Neural cell (in vitro differentiated cells): Measurements from ENCODE around the gene UBASH3B. TPM values are rescaled to one million over a fixed set of nuclear protein-coding genes. Genes with fewer than 3 reads are reported as not detected.

Experiments used
- H2AFZ ChIP-seq: fragments of 200-600, 300-800 bp; sonication (generic), shearing (Covaris generic); 2 replicates; pipeline ENCODE4 v1.6.0; 2014; ENCODE audit warnings: low read depth, mild to moderate bottlenecking, antibody characterized with exemption, low read length, moderate library complexity
- H3F3A ChIP-seq: fragments of 200-600 bp; shearing (Covaris generic); 2 replicates; pipeline ENCODE4 v1.6.1; 2016; ENCODE audit warnings: mild to moderate bottlenecking, moderate library complexity, mixed read lengths, antibody characterized with exemption, low read length; ENCODE audit not compliant: insufficient read depth, poor library complexity, severe bottlenecking
- H3K27ac ChIP-seq: fragments of 200-600, 300-800 bp; sonication (generic), shearing (Covaris generic); 2 replicates; pipeline ENCODE4 v1.5.1; 2014; ENCODE audit warnings: mild to moderate bottlenecking, low read length, moderate library complexity
- H3K27me3 ChIP-seq: fragments of 300-800, 200-600 bp; sonication (generic), shearing (Covaris generic); 2 replicates; pipeline ENCODE4 v1.6.0; 2014; ENCODE audit warnings: mild to moderate bottlenecking, low read depth, low read length, moderate library complexity; ENCODE audit not compliant: insufficient read depth
- H3K36me3 ChIP-seq: fragments of 300-800, 200-600 bp; sonication (generic), shearing (Covaris generic); 2 replicates; pipeline ENCODE4 v1.5.1; 2014; ENCODE audit warnings: mild to moderate bottlenecking, antibody characterized with exemption, low read length, moderate library complexity; ENCODE audit not compliant: insufficient read depth
- H3K4me2 ChIP-seq: fragments of 300-800, 200-600 bp; sonication (generic), shearing (Covaris generic); 2 replicates; pipeline ENCODE4 v1.6.0; 2014; ENCODE audit warnings: mild to moderate bottlenecking, low read length
- H3K4me3 ChIP-seq: fragments of 300-800, 200-600 bp; sonication (generic), shearing (Covaris generic); 2 replicates; pipeline ENCODE4 v1.5.1; 2014; ENCODE audit warnings: mild to moderate bottlenecking, low read length, moderate library complexity
- H3K79me2 ChIP-seq: fragments of 200-600 bp; shearing (Covaris generic); replicated peaks from 2 replicates; pipeline ENCODE4 v1.6.0; 2014; ENCODE audit warnings: mild to moderate bottlenecking, low read length, moderate library complexity; ENCODE audit not compliant: insufficient read depth
- H3K9ac ChIP-seq: fragments of 300-800, 200-600 bp; sonication (generic), shearing (Covaris generic); 2 replicates; pipeline ENCODE4 v1.6.1; 2016; ENCODE audit warnings: mild to moderate bottlenecking, low read length, mixed read lengths
- H3K9me2 ChIP-seq: fragments of 200-600 bp; shearing (Covaris generic); 2 replicates; pipeline ENCODE4 v1.6.1; 2016; ENCODE audit warnings: mild to moderate bottlenecking, low read length, mixed read lengths; ENCODE audit not compliant: insufficient read depth
- H3K9me3 ChIP-seq: fragments of 200-600, 300-800 bp; sonication (generic), shearing (Covaris generic); 2 replicates; pipeline ENCODE4 v1.6.1; 2016; ENCODE audit warnings: mild to moderate bottlenecking, mixed run types, low read length, moderate library complexity, mixed read lengths
- H4K20me1 ChIP-seq: fragments of 200-600 bp; shearing (Covaris generic); 2 replicates; pipeline ENCODE4 v1.6.1; 2016; ENCODE audit warnings: mild to moderate bottlenecking, mixed run types; ENCODE audit not compliant: insufficient read depth
- CTCF ChIP-seq: fragments of 450-650 bp; IDR thresholded peaks from 2 replicates; pipeline ENCODE4 v1.5.1; 2014; ENCODE audit warnings: antibody characterized with exemption, mild to moderate bottlenecking, moderate library complexity; ENCODE audit not compliant: poor library complexity, severe bottlenecking
- EP300 ChIP-seq: fragments of 450-650 bp; conservative IDR thresholded peaks from 2 replicates; pipeline ENCODE4 v1.6.1; 2014; ENCODE audit warnings: antibody characterized with exemption, mild to moderate bottlenecking, moderate library complexity; ENCODE audit not compliant: poor library complexity, severe bottlenecking
- EZH2 ChIP-seq: fragments of 200-600, 300-800 bp; shearing (Covaris generic), sonication (generic); IDR thresholded peaks from 2 replicates; pipeline ENCODE4 v1.6.1; 2014; ENCODE audit warnings: antibody characterized with exemption, low read length, borderline replicate concordance, mild to moderate bottlenecking; ENCODE audit not compliant: insufficient read depth, poor library complexity, severe bottlenecking
- MXI1 ChIP-seq: fragments of 450-650 bp; conservative IDR thresholded peaks from 2 replicates; pipeline ENCODE4 v1.6.1; 2014; ENCODE audit warnings: antibody characterized with exemption, mild to moderate bottlenecking; ENCODE audit not compliant: poor library complexity, severe bottlenecking
- POLR2AphosphoS5 ChIP-seq: IDR thresholded peaks from 2 replicates; pipeline ENCODE4 v1.6.1; 2012
- RAD21 ChIP-seq: fragments of 450-650 bp; conservative IDR thresholded peaks from 2 replicates; pipeline ENCODE4 v1.6.1; 2014; ENCODE audit warnings: antibody characterized with exemption, mild to moderate bottlenecking, moderate library complexity
- REST ChIP-seq: IDR thresholded peaks from 2 replicates; pipeline ENCODE4 v1.6.1; 2012; ENCODE audit warnings: borderline replicate concordance
- SMC3 ChIP-seq: fragments of 450-650 bp; conservative IDR thresholded peaks from 2 replicates; pipeline ENCODE4 v1.6.1; 2014; ENCODE audit warnings: antibody characterized with exemption, mild to moderate bottlenecking, moderate library complexity; ENCODE audit not compliant: poor library complexity
- polyA plus RNA-seq: library from polyadenylated mRNA; depleted of rRNA; stranded (reverse); fragments of >200 nt; gene quantifications from 2 replicates; pipeline ENCODE4 v1.2.3, GENCODE V29; 2014

Gene UBASH3B
- polyA plus RNA-seq, 1 donor from 2014 or later = 4.2 TPM

- H3K4me3 ChIP-seq = no peak overlapping the region
- H4K20me1 ChIP-seq = no peaks in the 10 kb centered on the region
- no peaks in the 10 kb centered on the region for H3F3A ChIP-seq
- no peaks in the 10 kb centered on the region for H3K79me2 ChIP-seq
- TF ChIP-seq POLR2AphosphoS5 (no peak), REST (no peak), CTCF (no peak), RAD21 (no peak), EZH2 (no peak), SMC3 (no peak), MXI1 (no peak)
- H3K9me3 ChIP-seq = no peaks in the 10 kb centered on the region
- peaks cover 4% of the 10 kb centered on the region for H3K27me3 ChIP-seq
- H2AFZ ChIP-seq = no peak overlapping the region
- no peak overlapping the region for H3K4me2 ChIP-seq
- H3K36me3 ChIP-seq = no peaks in the 10 kb centered on the region
- H3K27ac ChIP-seq = no peak overlapping the region
- no peaks in the 10 kb centered on the region for H3K9me2 ChIP-seq
- H3K9ac ChIP-seq = no peak overlapping the region
These were observed 4.9 kb upstream of the UBASH3B start for GRCh38 chr11:122650619-122651018.

GRCh38 chr11:122652495-122652894 lies 3.0 kb upstream of the UBASH3B start:
- no peak overlapping the region for H3K27ac ChIP-seq

More at GRCh38 chr11:122652495-122652894, 3.0 kb upstream of the UBASH3B start:
- TF ChIP-seq RAD21 (no peak), EZH2 (no peak), MXI1 (no peak), POLR2AphosphoS5 (no peak), EP300 (no peak), REST (no peak), SMC3 (no peak)
- Histone ChIP-seq H3K79me2 (no peaks in the 10 kb centered on the region), H2AFZ (no peak overlapping the region), H3K36me3 (no peaks in the 10 kb centered on the region), H3F3A (no peaks in the 10 kb centered on the region), H3K9ac (no peak overlapping the region), H3K9me2 (no peaks in the 10 kb centered on the region), H3K4me2 (no peak overlapping the region), H3K4me3 (no peak overlapping the region), H3K27me3 (peaks cover 4% of the 10 kb centered on the region), H4K20me1 (no peaks in the 10 kb centered on the region), H3K9me3 (no peaks in the 10 kb centered on the region)
